Ureter (tissue), 1 donor: ENCODE data around the gene ARHGAP24. TPM values are rescaled to one million over a fixed set of nuclear protein-coding genes. Genes with fewer than 3 reads are reported as not detected.
"Not testable (repeated sequence)": the region's sequence is repeated elsewhere in the genome, so short reads cannot be mapped to it uniquely, and the experiment has no call there.

Experiments used
- DNase-seq: peaks from one replicate; pipeline ENCODE4 v3.0.0-alpha.2; 2020; ENCODE audit warnings: low spot score
- total RNA-seq: library from RNA; stranded (reverse); gene quantifications from one replicate; pipeline ENCODE4 v1.2.4, GENCODE V29; 2023
- donor health status: DM: yes; HTN: yes; CAD: no.

Gene ARHGAP24
- total RNA-seq, 1 donor from 2014 or later, result 11.2 TPM

DNA sequence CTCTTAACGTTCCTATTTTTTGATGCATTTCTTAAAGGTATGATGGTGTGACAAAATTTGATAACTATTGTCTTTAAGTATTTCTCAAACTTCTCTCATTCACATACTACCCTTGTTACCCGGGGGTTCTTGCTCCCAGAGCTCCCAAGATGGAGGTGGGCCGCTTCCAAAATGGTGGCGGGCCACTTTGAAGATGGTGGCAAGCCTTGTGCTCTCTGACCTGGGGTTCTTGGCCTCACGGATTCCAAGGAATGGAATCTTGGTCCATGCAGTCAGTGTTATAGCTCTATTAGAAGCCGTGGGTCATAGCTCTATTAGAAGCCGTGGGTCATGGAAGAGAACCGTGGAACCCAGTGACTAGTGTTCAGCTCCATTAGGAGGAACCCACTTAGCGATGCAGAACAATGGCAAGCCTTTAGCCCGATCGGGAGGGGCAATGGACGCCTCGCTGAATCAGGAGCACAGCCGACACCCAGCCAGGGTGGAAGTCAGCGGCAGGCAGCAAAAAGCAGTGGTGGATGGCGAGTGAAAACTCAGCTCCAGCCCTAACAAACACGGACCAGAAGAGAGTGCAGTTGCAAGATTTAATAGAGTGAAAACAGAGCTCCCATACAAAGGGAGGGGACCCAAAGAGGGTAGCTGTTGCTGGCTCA, 481.5 kb downstream of the ARHGAP24 start:
- no peak for DNase-seq

DNA sequence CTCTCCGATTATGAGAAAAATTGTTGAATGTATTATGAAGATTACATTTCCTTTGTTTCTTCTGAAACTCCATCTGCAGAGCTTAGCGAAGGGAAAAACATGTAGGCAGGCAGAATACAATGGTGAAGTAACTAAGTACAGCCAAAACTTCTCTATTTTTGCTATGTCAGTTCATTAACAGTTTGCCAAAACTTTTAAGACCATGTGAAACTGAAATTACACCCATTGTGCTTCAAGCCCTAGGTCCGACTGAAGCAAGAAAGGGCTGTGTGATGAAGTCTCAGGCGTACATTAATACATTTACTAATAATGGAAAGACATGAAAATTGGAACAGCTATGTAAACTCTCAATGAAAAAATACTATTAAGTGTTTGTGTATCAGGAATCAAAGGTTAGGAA, 486.9 kb downstream of the ARHGAP24 start:
- DNase-seq, result no peak

DNA sequence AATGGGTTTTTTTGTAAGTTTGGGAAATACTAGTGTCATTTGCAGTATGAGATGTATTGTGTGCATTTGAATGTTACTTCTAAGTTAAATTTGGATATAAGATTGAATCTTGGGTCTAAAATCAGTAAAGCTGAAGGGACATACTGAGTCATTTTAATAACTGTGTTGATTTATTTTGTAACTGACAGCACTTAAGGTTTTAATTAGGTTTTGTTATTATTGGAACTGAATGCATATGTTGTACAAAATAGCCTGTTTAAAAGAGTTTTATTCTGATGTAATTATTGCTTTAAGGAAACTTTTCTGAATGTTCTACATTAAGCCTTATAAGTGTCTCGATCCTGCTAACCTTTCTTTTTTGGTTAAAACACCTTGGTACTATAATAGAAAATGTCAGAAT, 488.3 kb downstream of the ARHGAP24 start:
- DNase-seq, result no peak

DNA sequence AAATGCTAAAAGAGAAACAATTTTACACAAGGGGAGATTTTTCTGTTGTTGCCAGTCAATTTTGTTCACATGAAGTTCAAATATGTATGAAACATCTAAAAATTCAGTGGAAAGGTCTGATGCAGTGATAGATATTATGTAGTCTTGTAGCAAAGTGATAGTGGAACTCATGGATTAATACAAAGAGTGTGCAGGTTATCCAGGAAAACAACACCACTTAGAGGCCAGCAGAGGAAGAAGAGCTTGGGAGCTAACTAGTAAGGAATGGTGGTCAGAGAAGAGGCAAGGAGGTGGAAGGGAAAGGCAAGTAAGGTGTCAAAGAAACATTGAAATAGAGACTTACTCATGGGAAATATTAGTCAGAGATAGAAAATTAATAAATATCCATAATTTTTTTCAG, 489.3 kb downstream of the ARHGAP24 start:
- DNase-seq, result no peak

DNA sequence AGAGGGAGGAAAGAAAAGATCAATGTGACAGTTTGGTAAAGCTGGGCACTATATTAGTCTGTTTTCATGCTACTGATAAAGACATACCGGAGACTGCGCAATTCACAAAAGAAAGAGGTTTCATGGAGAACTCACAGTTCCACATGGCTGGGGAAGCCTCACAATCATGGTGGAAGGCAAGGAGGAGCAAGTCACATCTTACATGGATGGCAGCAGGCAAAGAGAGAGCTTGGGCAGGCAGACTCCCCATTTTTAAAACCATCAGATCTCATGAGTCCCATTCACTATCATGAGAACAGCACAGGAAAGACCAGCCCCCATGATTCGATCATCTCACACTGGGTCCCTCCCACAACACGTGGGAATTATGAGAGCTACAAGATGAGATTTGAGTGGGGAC, 490.1 kb downstream of the ARHGAP24 start:
- DNase-seq, result not testable (repeated sequence)

GRCh38 chr4:85965529-85965928, 490.6 kb downstream of the ARHGAP24 start:
- no peak for DNase-seq

GRCh38 chr4:85966373-85966772, 491.4 kb downstream of the ARHGAP24 start:
- DNase-seq, result no peak

- no peak for DNase-seq
Observed at GRCh38 chr4:85967872-85968271, 492.9 kb downstream of the ARHGAP24 start.

GRCh38 chr4:85968945-85969819, 494.2 kb downstream of the ARHGAP24 start:
- DNase-seq, result no peak

- DNase-seq, result no peak
Observed at GRCh38 chr4:85970535-85970934, 495.6 kb downstream of the ARHGAP24 start.

DNA sequence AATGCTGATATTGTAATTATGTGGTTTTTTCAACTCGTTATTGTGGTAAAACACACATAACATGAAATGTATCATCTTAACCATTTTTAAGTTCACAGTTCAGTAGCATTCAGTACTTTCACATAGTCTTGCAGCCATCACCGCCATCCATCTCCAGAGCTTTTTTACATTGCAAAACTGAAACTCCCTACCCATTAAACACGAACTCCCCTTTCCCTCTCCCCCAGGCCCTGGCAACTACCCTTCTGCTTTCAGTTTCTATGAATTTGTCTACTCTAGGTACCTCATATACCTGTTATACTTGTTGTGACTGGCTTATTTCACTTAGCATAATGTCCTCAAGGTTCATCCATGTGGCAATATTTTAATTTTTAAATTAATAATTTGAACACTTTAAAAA, 504.3 kb downstream of the ARHGAP24 start:
- DNase-seq, result no peak

DNA sequence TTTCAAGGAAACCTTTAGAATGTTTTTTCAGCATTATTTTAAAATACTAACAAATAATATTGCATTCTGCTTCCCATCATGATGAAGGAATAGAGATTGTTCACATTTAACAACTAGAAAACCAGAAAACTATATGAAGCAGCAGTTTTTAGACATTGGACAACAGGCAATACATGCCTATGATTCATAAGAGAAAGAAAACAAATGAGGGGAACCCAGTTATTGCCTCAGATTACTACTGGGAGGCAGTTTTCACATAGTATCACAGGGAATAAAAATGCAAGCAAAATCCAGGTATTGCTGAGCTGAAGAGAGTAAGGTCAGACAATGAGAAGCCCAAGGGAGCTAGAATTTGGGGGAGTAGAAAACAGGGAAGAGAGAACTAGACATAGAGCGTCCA, 511.3 kb downstream of the ARHGAP24 start:
- no peak for DNase-seq

DNA sequence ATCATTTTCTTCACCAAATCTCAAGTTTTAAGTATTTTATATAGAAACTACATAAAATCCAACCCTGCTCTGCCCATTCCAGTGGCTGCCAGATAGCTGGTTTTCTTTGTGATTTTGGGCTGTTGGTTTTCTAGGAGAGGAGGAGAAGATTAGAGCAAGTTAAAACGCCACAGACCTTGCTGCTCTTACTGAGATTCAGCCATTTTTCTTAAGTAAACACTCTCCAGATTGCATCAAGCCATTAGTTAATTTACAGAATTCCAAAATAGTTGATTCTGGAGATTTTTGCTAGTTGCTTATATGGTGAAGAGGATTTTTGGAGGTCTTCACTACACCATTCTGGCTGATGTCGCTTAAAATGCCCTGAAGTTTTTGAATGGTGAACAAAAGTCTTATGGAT, 518.7 kb downstream of the ARHGAP24 start:
- no peak for DNase-seq

DNA sequence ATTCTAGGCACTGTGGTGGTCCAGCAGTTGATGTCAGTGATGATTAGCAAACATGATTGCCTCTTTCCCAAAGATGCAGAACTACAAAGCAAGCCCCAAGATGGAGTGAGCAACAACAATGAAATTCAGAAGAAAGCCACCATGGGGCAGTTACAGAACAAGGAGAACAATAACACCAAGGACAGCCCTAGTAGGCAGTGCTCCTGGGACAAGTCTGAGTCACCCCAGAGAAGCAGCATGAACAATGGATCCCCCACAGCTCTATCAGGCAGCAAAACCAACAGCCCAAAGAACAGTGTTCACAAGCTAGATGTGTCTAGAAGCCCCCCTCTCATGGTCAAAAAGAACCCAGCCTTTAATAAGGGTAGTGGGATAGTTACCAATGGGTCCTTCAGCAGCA, 519.6 kb downstream of the ARHGAP24 start:
- no peak for DNase-seq

- no peak for DNase-seq
Observed at GRCh38 chr4:85995361-85995760, 520.4 kb downstream of the ARHGAP24 start.

- no peak for DNase-seq
Observed at GRCh38 chr4:86001591-86001990, 526.6 kb downstream of the ARHGAP24 start.

DNA sequence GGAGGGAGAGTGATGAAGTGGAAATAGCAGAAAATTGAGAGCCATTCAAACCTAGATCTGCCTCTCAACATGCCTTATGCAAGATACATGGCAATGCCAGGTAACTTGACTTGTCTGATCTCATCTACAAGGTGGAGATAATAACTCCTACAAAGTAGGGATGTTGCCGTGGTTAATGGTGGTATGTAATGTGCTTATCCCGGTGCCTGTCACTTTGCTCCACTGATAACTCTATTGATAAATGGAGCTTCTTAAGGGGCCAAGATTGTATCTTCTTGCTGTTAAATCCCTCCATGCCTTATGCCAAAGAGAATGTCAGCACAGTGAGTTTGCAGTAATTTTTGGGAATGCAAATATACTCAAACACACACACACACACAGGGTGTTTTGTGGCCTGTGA, 529.1 kb downstream of the ARHGAP24 start:
- DNase-seq, result no peak

- DNase-seq, result no peak
Observed at GRCh38 chr4:86006057-86006456, 531.1 kb downstream of the ARHGAP24 start.

- DNase-seq, result no peak
Observed at GRCh38 chr4:86007042-86007441, 532.1 kb downstream of the ARHGAP24 start.

DNA sequence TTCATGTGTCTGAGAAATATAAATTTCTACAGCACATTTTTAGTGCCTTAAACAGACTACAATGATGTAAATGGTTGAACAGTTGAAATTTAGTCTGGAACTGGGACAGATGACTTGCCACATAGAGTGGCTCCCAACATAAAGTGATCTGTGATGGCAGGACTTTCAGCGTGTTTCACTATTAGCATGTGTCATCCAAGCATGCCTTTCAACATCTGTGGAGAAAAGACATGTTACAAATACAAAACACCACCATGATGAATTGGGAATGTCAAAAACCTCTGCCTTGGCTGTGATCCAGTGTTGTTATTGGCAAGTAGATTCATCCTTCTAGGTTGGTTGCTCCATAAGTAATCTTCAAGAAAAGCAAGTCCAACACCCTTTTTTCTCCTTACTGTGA, 536.2 kb downstream of the ARHGAP24 start:
- DNase-seq, result no peak

- no peak for DNase-seq
Observed at GRCh38 chr4:86013621-86014020, 538.7 kb downstream of the ARHGAP24 start.

DNA sequence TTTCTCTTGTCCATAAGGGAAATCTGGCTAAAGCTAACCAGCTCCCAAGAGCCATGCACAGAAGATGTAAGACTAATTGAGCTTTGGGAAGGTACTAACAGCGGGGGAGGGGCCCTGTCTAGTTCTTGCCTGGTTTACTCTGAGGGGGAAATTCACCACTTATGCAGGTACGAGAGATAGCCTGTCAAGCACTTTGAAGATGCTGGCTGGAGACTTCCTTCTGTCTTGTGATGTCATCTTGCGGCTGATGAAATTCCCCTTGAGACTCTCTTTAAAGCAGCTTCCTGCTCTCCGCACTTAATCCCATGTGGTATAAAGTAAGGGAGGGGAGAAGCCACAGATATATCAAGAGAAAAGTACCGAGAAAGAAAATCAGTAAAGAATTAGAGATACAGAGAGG, 539.6 kb downstream of the ARHGAP24 start:
- DNase-seq, result no peak
